Testis (tissue), 3 donors: ENCODE data around the gene NADSYN1. TPM values are rescaled to one million over a fixed set of nuclear protein-coding genes. Genes with fewer than 3 reads are reported as not detected.
A peak's percentile ranks its signal among the peaks of the same experiment; 100 is the strongest.

Experiments used
- DNase-seq: peaks from one replicate; pipeline ENCODE4 v3.0.0-alpha.2; 2019
- H3K27ac ChIP-seq, 2 donors: fragments of 200-600 bp; sonication (generic); one replicate each; pipeline ENCODE4 v1.5.1; 2019
- H3K27me3 ChIP-seq: fragments of 200-600 bp; sonication (generic); one replicate; pipeline ENCODE4 v1.5.1; 2019
- H3K36me3 ChIP-seq: fragments of 200-600 bp; sonication (generic); one replicate; pipeline ENCODE4 v1.5.1; 2017; ENCODE audit warnings: low read depth; ENCODE audit errors: missing control alignments
- H3K4me1 ChIP-seq: fragments of 200-600 bp; sonication (generic); one replicate; pipeline ENCODE4 v1.5.1; 2019
- H3K4me3 ChIP-seq, 2 donors: fragments of 200-600 bp; sonication (generic); one replicate each; pipeline ENCODE4 v1.5.1; 2017 to 2019
- H3K9me3 ChIP-seq: fragments of 200-600 bp; sonication (generic); one replicate; pipeline ENCODE4 v1.5.1; 2017
- POLR2A ChIP-seq: fragments of 450-650 bp; IDR thresholded peaks from one replicate; pipeline ENCODE4 v1.6.1; 2017; ENCODE audit warnings: antibody characterized with exemption, mild to moderate bottlenecking, moderate library complexity
- WGBS, 2 donors: methylation state at CpG; one replicate each; pipeline ENCODE4 v1.1.5; 2018; 5-methylcytosine and 5-hydroxymethylcytosine counted together
- intact Hi-C: fragments of 100-400 bp; cut with DNase I; formaldehyde crosslinking; loops from one replicate; pipeline ENCODE4 v1.15.1; 2023; ENCODE audit warnings: low total_unique reads
- polyA plus RNA-seq: library from polyadenylated mRNA; stranded (reverse); fragments of 350-450 nt; fragmentation: Illumina TruSeq; extraction: RNeasy Lipid Tissue Mini Kit (QIAGEN cat#74804); gene quantifications from one replicate; pipeline ENCODE4 v1.2.3, GENCODE V29; 2014; ENCODE audit warnings: low read depth, low replicate concordance; ENCODE audit not compliant: insufficient read depth
- total RNA-seq, 2 donors: library from RNA; depleted of rRNA; stranded (reverse); fragments of >200 nt; gene quantifications; one replicate each; pipeline ENCODE4 v1.2.3, GENCODE V29; 2016
- TF ChIP-seq, protein P1 (sequence below), 3 experiments: fragments of 450-650 bp in 2 of 3; fragments of 200-600 bp in 1 of 3; sonication (generic) in 1 of 3; IDR thresholded peaks; one replicate each; pipeline ENCODE4 v1.5.1; 2016 to 2019; ENCODE audit warnings: antibody characterized with exemption in 3 of 3, mild to moderate bottlenecking in 2 of 3, moderate library complexity in 1 of 3

Gene NADSYN1
- total and polyA plus RNA-seq, 3 donors from 2014 or later, result 75.7 to 91.2 (median 79.4) TPM

DNA sequence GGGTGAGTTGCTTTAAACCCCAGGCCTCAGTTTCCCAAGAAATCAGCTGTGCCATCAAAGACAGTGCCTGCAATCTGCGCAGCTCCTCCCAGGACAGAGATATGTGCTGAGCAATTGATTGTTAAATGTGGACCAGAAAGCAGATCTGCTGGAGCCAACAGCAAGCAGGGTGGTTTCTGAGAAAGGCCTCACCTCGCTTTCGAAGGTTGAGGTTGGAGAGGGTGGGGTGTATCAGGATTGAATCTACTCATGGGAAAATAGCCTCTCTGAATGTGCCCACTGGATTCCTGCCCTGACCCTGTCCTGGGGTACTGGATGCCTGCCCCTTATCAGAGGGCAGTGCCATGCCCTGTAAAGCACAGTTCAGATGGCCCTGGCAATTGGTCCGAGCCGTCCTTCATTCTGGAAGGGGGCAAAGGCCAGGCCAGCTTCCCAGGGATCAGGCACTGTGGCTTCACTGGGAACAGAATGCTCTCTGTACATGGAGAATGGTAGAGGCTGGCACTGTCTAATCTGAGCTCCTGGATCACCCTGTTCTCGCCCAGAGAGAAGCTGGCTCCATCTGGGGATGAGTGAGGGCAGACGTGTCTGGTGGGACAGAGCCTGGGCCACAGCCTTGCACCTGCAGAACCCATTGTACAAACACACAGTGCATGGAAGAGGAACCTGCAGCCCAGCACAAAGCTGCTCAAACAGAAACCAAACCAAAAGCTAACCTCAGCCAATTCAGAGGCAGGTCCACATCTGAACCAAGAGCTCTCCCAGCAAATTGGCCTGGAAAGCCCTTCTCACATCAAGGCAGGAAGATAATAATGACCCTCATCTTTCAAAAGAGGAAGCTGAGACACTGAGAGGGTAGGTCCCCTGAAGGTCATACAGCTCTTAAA lies 20.0 kb upstream of the NADSYN1 start:
- peaks cover 68% of the 10 kb centered on the region for H3K4me1 ChIP-seq
- no peaks in the 10 kb centered on the region for H3K9me3 ChIP-seq
- no peak for DNase-seq
- 47 to 83% methylated on average over 5 to 7 of the region's 7 CpGs for WGBS, 2 donors
- no peaks in the 10 kb centered on the region for H3K36me3 ChIP-seq
- intact Hi-C loops, result no loop called here
- no peak overlapping the region for H3K4me3 ChIP-seq
- H3K27ac ChIP-seq, result peak overlapping the region; percentile 60 to 77
- no peaks in the 10 kb centered on the region for H3K27me3 ChIP-seq
- TF ChIP-seq, protein P1, sequence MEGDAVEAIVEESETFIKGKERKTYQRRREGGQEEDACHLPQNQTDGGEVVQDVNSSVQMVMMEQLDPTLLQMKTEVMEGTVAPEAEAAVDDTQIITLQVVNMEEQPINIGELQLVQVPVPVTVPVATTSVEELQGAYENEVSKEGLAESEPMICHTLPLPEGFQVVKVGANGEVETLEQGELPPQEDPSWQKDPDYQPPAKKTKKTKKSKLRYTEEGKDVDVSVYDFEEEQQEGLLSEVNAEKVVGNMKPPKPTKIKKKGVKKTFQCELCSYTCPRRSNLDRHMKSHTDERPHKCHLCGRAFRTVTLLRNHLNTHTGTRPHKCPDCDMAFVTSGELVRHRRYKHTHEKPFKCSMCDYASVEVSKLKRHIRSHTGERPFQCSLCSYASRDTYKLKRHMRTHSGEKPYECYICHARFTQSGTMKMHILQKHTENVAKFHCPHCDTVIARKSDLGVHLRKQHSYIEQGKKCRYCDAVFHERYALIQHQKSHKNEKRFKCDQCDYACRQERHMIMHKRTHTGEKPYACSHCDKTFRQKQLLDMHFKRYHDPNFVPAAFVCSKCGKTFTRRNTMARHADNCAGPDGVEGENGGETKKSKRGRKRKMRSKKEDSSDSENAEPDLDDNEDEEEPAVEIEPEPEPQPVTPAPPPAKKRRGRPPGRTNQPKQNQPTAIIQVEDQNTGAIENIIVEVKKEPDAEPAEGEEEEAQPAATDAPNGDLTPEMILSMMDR (IDR thresholded peaks at IDR 0.05), result no peak
- TF ChIP-seq POLR2A, result no peak

DNA sequence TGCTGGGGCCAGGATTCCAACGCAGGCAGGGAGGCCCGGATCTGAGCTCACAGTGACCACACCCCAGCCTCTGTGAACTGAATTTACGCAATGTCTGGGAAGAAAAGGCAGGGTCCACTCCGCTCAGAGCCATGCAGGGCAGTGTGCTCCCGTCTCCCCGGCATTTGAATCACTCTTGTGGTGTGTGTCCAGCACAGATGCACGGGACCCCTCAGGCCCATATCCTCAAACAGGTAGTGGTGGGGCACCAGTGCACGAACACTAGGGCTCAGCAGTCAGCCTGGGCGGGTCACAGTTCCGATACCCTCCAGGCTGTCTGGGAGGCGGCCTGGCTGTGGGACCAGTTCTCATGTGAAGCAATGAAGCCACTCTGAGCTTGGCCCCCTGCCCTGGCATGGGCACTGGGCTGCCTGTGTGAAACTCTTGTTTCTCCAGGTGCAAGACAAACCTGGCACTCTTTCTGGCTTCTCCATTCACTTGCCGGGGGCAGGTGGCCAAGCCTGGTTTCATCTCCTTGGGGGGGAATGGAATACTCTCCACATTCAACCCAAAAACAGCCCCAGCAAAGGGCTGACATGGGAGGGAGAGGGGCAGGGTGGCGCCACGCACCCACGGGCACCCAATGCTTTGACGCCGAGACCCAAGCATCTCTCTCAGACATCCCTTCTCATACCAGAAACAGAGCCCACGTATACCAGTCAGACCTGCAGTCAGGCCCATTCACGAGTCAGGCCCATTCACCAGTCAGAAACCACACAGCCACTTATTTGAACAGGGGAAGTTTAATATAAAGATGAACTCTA lies 19.2 kb upstream of the NADSYN1 start:
- no peaks in the 10 kb centered on the region for H3K27me3 ChIP-seq
- no peaks in the 10 kb centered on the region for H3K36me3 ChIP-seq
- peak overlapping the region; percentile 60 to 77 for H3K27ac ChIP-seq
- DNase-seq, result peak; percentile 69
- peaks cover 64% of the 10 kb centered on the region for H3K4me1 ChIP-seq
- intact Hi-C loops, result no loop called here
- WGBS, 2 donors, result 82 to 87% methylated on average over 11 to 19 of the region's 19 CpGs
- no peak overlapping the region for H3K4me3 ChIP-seq
- TF ChIP-seq, protein P1 (IDR thresholded peaks at IDR 0.05), result no peak
- TF ChIP-seq POLR2A, result no peak
- H3K9me3 ChIP-seq, result no peaks in the 10 kb centered on the region

GRCh38 chr11:71434576-71435130 lies 18.4 kb upstream of the NADSYN1 start:
- no peaks in the 10 kb centered on the region for H3K36me3 ChIP-seq
- H3K27ac ChIP-seq, result peak overlapping the region; percentile 60 to 77
- no peaks in the 10 kb centered on the region for H3K9me3 ChIP-seq
- intact Hi-C loops, result no loop called here
- no peaks in the 10 kb centered on the region for H3K27me3 ChIP-seq
- 70 to 78% methylated on average over 18 of the region's 18 CpGs for WGBS, 2 donors
- H3K4me1 ChIP-seq, result peaks cover 58% of the 10 kb centered on the region
- DNase-seq, result no peak
- TF ChIP-seq, protein P1 (IDR thresholded peaks at IDR 0.05), result no peak
- no peak for TF ChIP-seq POLR2A
- H3K4me3 ChIP-seq, result no peak overlapping the region

DNA sequence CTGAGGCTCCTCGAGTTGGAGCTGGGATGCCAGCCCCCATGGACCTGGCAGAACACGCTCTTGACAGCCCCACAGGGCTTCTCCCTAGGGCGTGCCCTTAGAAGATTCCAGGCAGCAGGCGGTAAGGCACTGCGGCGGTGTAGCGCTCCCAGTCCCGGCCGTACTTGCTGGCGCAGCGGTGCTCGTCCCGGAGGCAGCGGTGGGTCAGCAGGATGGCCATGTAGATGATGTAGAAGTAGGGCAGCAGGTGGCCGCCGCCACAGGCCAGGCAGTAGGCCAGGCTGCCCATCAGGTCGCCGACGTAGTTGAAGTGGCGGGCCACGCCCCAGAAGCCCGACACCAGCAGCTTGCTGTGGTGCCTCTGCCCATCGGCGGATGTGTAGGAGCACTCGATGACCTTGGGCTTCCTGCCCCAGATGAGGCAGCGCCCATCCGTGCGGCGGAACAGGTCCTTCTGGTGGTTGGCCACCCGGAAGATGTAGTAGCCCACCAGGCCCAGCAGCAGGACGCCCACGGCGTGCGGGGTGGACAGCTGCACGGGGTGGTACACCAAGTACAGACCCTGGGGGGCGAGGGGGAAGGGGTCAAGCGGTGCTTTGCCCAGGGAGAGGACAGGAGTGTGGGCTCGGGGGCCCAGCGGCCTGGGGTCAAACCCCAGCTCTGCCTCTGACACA lies 17.6 kb upstream of the NADSYN1 start:
- H3K27ac ChIP-seq, result no peak overlapping the region
- no peaks in the 10 kb centered on the region for H3K9me3 ChIP-seq
- no peak for TF ChIP-seq POLR2A
- TF ChIP-seq, protein P1 (IDR thresholded peaks at IDR 0.05), result no peak
- intact Hi-C loops, result no loop called here
- H3K27me3 ChIP-seq, result no peaks in the 10 kb centered on the region
- DNase-seq, result no peak
- 84 to 91% methylated on average over 13 to 29 of the region's 39 CpGs for WGBS, 2 donors
- H3K4me3 ChIP-seq, result no peak overlapping the region
- peaks cover 51% of the 10 kb centered on the region for H3K4me1 ChIP-seq
- H3K36me3 ChIP-seq, result no peaks in the 10 kb centered on the region
